RWPE1 (cell line): ENCODE data around the gene GABRG3.

ENCODE experiments used
- CTCF ChIA-PET: fragments of 350-600 bp; sonication (Branson Sonifier 250); formaldehyde crosslinking; extraction: SDS; loops from one replicate; lab custom pipeline; 2021; lab: Yijun Ruan, JAX
- POLR2A ChIA-PET: fragments of 400-600 bp; formaldehyde crosslinking; extraction: SDS; loops from one replicate; lab custom pipeline; 2020; ENCODE audit warnings: antibody characterized with exemption; ENCODE audit not compliant: low non-redundant PET; lab: Yijun Ruan, JAX
- DNase-seq: peaks from one replicate; pipeline ENCODE4 v3.0.0; 2012; ENCODE audit warnings: low spot score
- H3K27ac ChIP-seq: fragments of 450-650 bp; 2 replicates; pipeline ENCODE4 v1.5.1; 2017
- CTCF ChIP-seq: fragments of 450-650 bp; conservative IDR thresholded peaks from 2 replicates; pipeline ENCODE4 v1.5.1; 2017; ENCODE audit warnings: low read depth, mild to moderate bottlenecking

Gene GABRG3

GRCh38 chr15:27448234-27448633 is 477.3 kb downstream of the GABRG3 start:
- no peak overlapping the region for H3K27ac ChIP-seq
- CTCF ChIA-PET = no interaction called here
- DNase-seq = no peak

DNA sequence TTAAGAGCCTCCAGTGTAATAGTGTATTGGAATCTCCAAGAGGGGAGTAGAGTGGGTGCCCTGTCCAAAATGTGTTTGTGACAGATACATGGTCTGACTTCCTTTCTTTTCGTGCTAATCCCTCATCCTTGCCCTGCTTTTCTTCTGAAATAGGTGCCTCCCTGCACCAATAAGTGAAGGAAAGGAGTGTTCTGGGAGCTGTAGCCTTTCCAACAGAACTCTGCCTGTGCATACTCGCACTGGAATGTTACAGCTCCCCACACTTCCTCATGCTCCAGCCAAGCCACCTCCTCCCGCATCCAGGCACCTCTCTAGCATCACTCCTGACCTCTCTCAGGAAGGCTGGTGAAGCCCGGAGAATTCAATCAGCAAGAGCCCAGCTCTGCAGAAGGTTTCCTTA is 478.0 kb downstream of the GABRG3 start:
- ChIA-PET CTCF (no interaction called here), POLR2A (no interaction called here)
- H3K27ac ChIP-seq = no peak overlapping the region
- TF ChIP-seq CTCF = no peak
- DNase-seq = peak; percentile 18

More at GRCh38 chr15:27448234-27448633, 477.3 kb downstream of the GABRG3 start:
- POLR2A ChIA-PET = no interaction called here
- no peak for TF ChIP-seq CTCF

GRCh38 chr15:27449941-27450340 is 479.0 kb downstream of the GABRG3 start:
- no peak overlapping the region for H3K27ac ChIP-seq
- no peak for TF ChIP-seq CTCF
- DNase-seq = no peak
- POLR2A ChIA-PET = no interaction called here
- CTCF ChIA-PET = interaction anchor here (0.5 kb wide), 1 partner anchor 582 kb away, joined by 6 read pairs; no protein-coding TSS in a partner anchor

DNA sequence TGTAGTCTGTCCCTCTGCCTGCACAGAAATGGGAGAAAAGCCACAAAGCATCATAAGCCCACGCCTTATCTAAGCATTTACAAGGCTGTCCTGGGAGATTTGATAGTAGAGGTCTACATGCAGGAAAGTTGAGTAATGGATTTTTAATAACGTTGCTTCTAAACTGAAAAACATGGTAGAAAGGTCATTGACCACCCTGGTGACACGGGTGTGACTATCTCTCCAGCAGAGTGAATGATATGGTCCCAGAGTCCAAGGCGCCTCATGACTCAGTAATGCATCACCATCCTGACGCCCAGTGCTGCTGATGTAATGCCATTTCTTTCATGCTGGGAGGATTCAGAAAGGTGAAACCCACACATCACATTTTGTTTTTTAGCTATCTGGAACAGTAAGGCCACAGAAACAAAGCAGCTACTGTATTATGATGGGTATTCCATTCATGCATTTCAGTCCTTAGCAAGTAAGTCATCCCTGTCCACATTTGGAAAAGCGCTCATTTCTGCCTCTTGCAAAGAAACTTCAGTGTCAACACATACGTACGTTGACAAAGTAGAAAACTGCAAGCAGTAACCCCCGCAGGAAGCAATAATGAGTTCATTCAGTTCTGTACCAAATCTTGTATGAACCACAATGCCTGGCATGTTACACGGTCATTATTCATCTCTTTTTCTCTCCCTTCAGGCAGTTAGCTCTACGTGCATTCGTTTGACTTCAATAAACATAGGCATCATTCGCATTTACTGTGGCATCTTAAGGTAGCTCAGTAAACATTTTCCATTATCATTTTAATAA is 483.5 kb downstream of the GABRG3 start:
- ChIA-PET CTCF (no interaction called here), POLR2A (no interaction called here)
- TF ChIP-seq CTCF = no peak
- no peak overlapping the region for H3K27ac ChIP-seq
- peak; percentile 35 for DNase-seq

- ChIA-PET POLR2A (no interaction called here), CTCF (no interaction called here)
- no peak for DNase-seq
- no peak for TF ChIP-seq CTCF
- H3K27ac ChIP-seq = no peak overlapping the region
These were observed 485.8 kb downstream of the GABRG3 start for GRCh38 chr15:27456807-27457206.

DNA sequence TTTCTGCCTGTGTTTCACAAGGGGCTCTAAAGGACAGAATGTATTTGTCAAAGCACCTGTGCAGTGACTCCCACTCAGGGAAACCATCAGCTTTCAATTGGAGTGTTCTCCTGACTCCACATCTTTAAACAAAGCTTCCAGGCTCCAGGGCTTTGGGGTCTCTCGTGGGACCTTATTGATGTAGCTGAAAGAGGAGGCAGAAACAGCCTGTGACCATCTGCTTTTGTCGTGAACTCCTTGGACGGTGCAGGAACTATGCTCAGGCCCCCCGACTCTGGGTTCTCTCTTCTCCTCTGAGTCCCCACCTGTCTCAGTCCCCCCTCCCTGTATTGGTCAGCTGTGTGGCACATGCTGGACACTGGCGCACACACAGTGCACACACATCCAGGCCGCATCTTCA is 486.8 kb downstream of the GABRG3 start:
- no peak overlapping the region for H3K27ac ChIP-seq
- ChIA-PET POLR2A (no interaction called here), CTCF (no interaction called here)
- TF ChIP-seq CTCF = no peak
- no peak for DNase-seq
